GM19395 (cell line): ENCODE results near the gene FKBP14.

Source experiments
- ATAC-seq: cut with Tn5 transposase; IDR thresholded peaks from one replicate; pipeline ENCODE4 v1.9.1; 2021; ENCODE audit warnings: mild to moderate bottlenecking, moderate library complexity; ENCODE audit not compliant: unreplicated experiment

The FKBP14 gene

GRCh38 chr7:29993140-29993539 is 33.4 kb downstream of the FKBP14 start:
- ATAC-seq: no peak

GRCh38 chr7:29991937-29992336 is 34.6 kb downstream of the FKBP14 start:
- no peak for ATAC-seq

- no peak for ATAC-seq
These were observed 35.6 kb downstream of the FKBP14 start for GRCh38 chr7:29990931-29991330.

- peak; percentile 32 for ATAC-seq
These were observed 37.1 kb downstream of the FKBP14 start, which contains the start of gene SCRN1 for GRCh38 chr7:29989257-29989995. Gene SCRN1, minus strand, starts transcription at chr7:29989801. Its CDS starts 20,734 bp downstream, at chr7:29969067.

GRCh38 chr7:29988424-29989256 is 37.9 kb downstream of the FKBP14 start:
- ATAC-seq: peak; percentile 43

- no peak for ATAC-seq
These were observed 38.6 kb downstream of the FKBP14 start for GRCh38 chr7:29987811-29988317.

- ATAC-seq: no peak
These were observed 39.4 kb downstream of the FKBP14 start for GRCh38 chr7:29987083-29987482.

GRCh38 chr7:29980151-29980550 is 46.4 kb downstream of the FKBP14 start:
- ATAC-seq: no peak

- no peak for ATAC-seq
These were observed 48.4 kb downstream of the FKBP14 start for GRCh38 chr7:29977886-29978651.

- ATAC-seq: no peak
These were observed 49.7 kb downstream of the FKBP14 start for GRCh38 chr7:29976673-29977415.

- ATAC-seq: no peak
These were observed 50.2 kb downstream of the FKBP14 start for GRCh38 chr7:29976266-29976665.

- ATAC-seq: no peak
These were observed 50.9 kb downstream of the FKBP14 start for GRCh38 chr7:29975561-29975960.

- ATAC-seq: no peak
These were observed 52.2 kb downstream of the FKBP14 start for GRCh38 chr7:29974286-29974685.

GRCh38 chr7:29972315-29972669 is 54.2 kb downstream of the FKBP14 start:
- ATAC-seq: no peak

- ATAC-seq: no peak
These were observed 54.8 kb downstream of the FKBP14 start for GRCh38 chr7:29971566-29972314.

GRCh38 chr7:29970158-29970557 is 56.3 kb downstream of the FKBP14 start:
- ATAC-seq: no peak

- ATAC-seq: no peak
These were observed 56.8 kb downstream of the FKBP14 start for GRCh38 chr7:29969738-29970137.

GRCh38 chr7:29968683-29969395 is 57.7 kb downstream of the FKBP14 start:
- ATAC-seq: no peak

- no peak for ATAC-seq
These were observed 61.5 kb downstream of the FKBP14 start for GRCh38 chr7:29965030-29965429.
